A673 (cell line): ENCODE measurements around the gene RORC. TPM values are rescaled to one million over a fixed set of nuclear protein-coding genes. Genes with fewer than 3 reads are reported as not detected.

Source experiments
- BruUV-seq: library from RNA; stranded (reverse); fragments of 400-500 nt; replicated peaks from 2 replicates; lab custom pipeline; 2021; lab: Mats Ljungman, UMichigan
- CTCF ChIA-PET: fragments of 300-600 bp; sonication (Branson Sonifier 250); formaldehyde crosslinking; loops from one replicate; lab custom pipeline; 2022; ENCODE audit warnings: antibody characterized with exemption; lab: Charles Lee
- POLR2A ChIA-PET: fragments of 300-600 bp; sonication (Branson Sonifier 250); formaldehyde crosslinking; loops from one replicate; lab custom pipeline; 2022; ENCODE audit warnings: antibody characterized with exemption; ENCODE audit not compliant: low non-redundant PET; lab: Charles Lee
- DNase-seq: peaks from one replicate; pipeline ENCODE4 v3.0.0-alpha.2; 2015; ENCODE audit warnings: low spot score
- H3K27ac ChIP-seq: fragments of 200-600 bp; sonication (generic); 2 replicates; pipeline ENCODE4 v1.5.1; 2016; ENCODE audit warnings: mixed run types, low read depth, mild to moderate bottlenecking, mixed read lengths, antibody characterized with exemption, low read length; ENCODE audit not compliant: poor library complexity, severe bottlenecking
- H3K27me3 ChIP-seq: fragments of 200-600 bp; sonication (generic); replicated peaks from 2 replicates; pipeline ENCODE4 v1.6.1; 2017; ENCODE audit warnings: mixed run types, low read depth, mild to moderate bottlenecking, mixed read lengths, antibody characterized with exemption, low read length; ENCODE audit not compliant: insufficient read depth, poor library complexity
- H3K36me3 ChIP-seq: fragments of 200-600 bp; sonication (generic); 2 replicates; pipeline ENCODE4 v1.6.1; 2016; ENCODE audit warnings: mixed run types, mild to moderate bottlenecking, mixed read lengths, antibody characterized with exemption, low read length; ENCODE audit not compliant: insufficient read depth, poor library complexity, severe bottlenecking
- H3K4me1 ChIP-seq: fragments of 200-600 bp; sonication (generic); 2 replicates; pipeline ENCODE4 v1.6.1; 2017; ENCODE audit warnings: mixed run types, mild to moderate bottlenecking, mixed read lengths, antibody characterized with exemption, low read length; ENCODE audit not compliant: insufficient read depth, poor library complexity, severe bottlenecking
- H3K4me3 ChIP-seq: fragments of 200-600 bp; sonication (generic); 2 replicates; pipeline ENCODE4 v1.5.1; 2016; ENCODE audit warnings: low read depth, mixed run types, mild to moderate bottlenecking, mixed read lengths, low read length; ENCODE audit not compliant: poor library complexity, severe bottlenecking
- H3K9me3 ChIP-seq: fragments of 200-600 bp; sonication (generic); 2 replicates; pipeline ENCODE4 v1.6.1; 2016; ENCODE audit warnings: mixed run types, low read depth, mild to moderate bottlenecking, mixed read lengths, antibody characterized with exemption, low read length; ENCODE audit not compliant: poor library complexity, severe bottlenecking
- CTCF ChIP-seq: fragments of 300-800, 200-600 bp; sonication (generic); conservative IDR thresholded peaks from 2 replicates; pipeline ENCODE4 v1.5.1; 2017; ENCODE audit warnings: low read depth, mild to moderate bottlenecking, antibody characterized with exemption, low read length, moderate library complexity, mixed read lengths
- EZH2 ChIP-seq: fragments of 200-600 bp; sonication (generic); IDR thresholded peaks from 2 replicates; pipeline ENCODE4 v1.6.1; 2017; ENCODE audit warnings: borderline replicate concordance, low read depth, mild to moderate bottlenecking, mixed read lengths, antibody characterized with exemption, low read length; ENCODE audit not compliant: poor library complexity, severe bottlenecking
- intact Hi-C: fragments of 100-400 bp; cut with micrococcal nuclease; formaldehyde crosslinking; loops from one replicate; pipeline ENCODE4 v1.10.0; 2022; ENCODE audit not compliant: unreplicated experiment
- total RNA-seq: library from RNA; stranded (reverse); gene quantifications from 2 replicates; pipeline ENCODE4 v1.2.3, GENCODE V29; 2021

RORC gene
- total RNA-seq, 1 experiment from 2014 or later = not detected

GRCh38 chr1:151763990-151764389, 67.6 kb downstream of the RORC start:
- peak overlapping the region; percentile 80 for H3K4me3 ChIP-seq
- peaks cover 10% of the 10 kb centered on the region for H3K4me1 ChIP-seq
- ChIA-PET CTCF (no interaction called here), POLR2A (no interaction called here)
- peaks cover 30% of the 10 kb centered on the region for H3K36me3 ChIP-seq
- H3K9me3 ChIP-seq = no peaks in the 10 kb centered on the region
- no peaks in the 10 kb centered on the region for H3K27me3 ChIP-seq
- DNase-seq = no peak
- TF ChIP-seq CTCF (no peak), EZH2 (no peak)
- peak overlapping the region; percentile 86 for H3K27ac ChIP-seq
- no TSS peak for BruUV-seq
- intact Hi-C loops = no loop called here

GRCh38 chr1:151762941-151763921, 68.4 kb downstream of the RORC start, which contains the start of gene MRPL9:
Gene MRPL9 (minus strand): TSS chr1:151763496. CDS start chr1:151763479, 17 bp downstream.
- DNase-seq = peak; percentile 91
- H3K27me3 ChIP-seq = no peaks in the 10 kb centered on the region
- peaks cover 34% of the 10 kb centered on the region for H3K36me3 ChIP-seq
- H3K9me3 ChIP-seq = no peaks in the 10 kb centered on the region
- intact Hi-C loops = no loop called here
- peak within 1 kb of the TSS; percentile 80 for H3K4me3 ChIP-seq
- CTCF ChIA-PET = no interaction called here
- BruUV-seq = TSS peak; percentile 98
- no peak for TF ChIP-seq EZH2
- no peak for TF ChIP-seq CTCF
- H3K4me1 ChIP-seq = peaks cover 10% of the 10 kb centered on the region
- POLR2A ChIA-PET = interaction anchor here (0.6 kb wide), 1 partner anchor 10 kb away, joined by 3 read pairs; no protein-coding TSS in a partner anchor
- H3K27ac ChIP-seq = peak within 1 kb of the TSS; percentile 86

DNA sequence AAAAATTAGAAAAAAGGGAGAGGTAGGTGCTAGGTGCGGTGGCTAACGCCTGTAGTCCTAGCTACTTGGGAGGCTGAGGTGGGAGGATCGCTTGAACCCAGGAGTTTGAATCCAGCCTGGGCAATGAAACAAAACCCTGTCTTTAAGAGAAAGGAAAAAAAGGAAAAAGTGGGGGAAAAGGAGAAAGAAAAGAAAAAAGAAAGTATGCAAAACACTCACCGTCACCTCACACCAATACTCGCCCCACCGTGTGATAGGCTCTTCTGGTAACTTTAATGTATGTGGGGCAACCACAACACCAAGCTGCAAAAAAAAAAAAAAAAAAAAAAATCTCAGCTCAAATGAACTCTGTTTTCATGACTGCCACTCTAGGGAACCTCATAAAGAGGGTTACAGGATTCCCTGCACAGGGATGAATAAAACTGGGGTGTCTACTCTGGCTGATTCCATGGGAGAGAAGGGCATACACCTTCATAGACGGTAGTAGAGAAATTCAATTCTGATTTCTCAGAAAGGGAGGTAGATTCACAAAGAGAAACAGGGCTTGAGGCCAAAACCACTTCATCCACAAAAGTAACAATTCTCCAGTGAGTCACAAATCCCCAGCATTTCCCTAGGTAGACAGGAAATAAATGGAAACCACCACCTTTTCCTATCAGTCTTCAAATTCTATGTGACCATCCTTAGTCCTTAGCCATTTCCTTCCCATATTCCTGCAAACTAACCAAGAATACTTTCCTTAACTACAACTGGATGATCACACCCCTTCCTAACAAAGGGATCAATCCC, 70.8 kb downstream of the RORC start:
- ChIA-PET POLR2A (no interaction called here), CTCF (no interaction called here)
- H3K27me3 ChIP-seq = no peaks in the 10 kb centered on the region
- peaks cover 10% of the 10 kb centered on the region for H3K4me1 ChIP-seq
- BruUV-seq = no TSS peak
- DNase-seq = no peak
- no peaks in the 10 kb centered on the region for H3K9me3 ChIP-seq
- H3K4me3 ChIP-seq = no peak overlapping the region
- intact Hi-C loops = no loop called here
- H3K36me3 ChIP-seq = peaks cover 38% of the 10 kb centered on the region
- no peak overlapping the region for H3K27ac ChIP-seq
- no peak for TF ChIP-seq CTCF
- no peak for TF ChIP-seq EZH2
